GM21360 (cell line): Measurements from ENCODE around the gene CHRNB1.

Experiments used
- ATAC-seq: cut with Tn5 transposase; IDR thresholded peaks from one replicate; pipeline ENCODE4 v1.9.1; 2021; ENCODE audit warnings: mild to moderate bottlenecking, moderate library complexity; ENCODE audit not compliant: unreplicated experiment

CHRNB1 gene

DNA sequence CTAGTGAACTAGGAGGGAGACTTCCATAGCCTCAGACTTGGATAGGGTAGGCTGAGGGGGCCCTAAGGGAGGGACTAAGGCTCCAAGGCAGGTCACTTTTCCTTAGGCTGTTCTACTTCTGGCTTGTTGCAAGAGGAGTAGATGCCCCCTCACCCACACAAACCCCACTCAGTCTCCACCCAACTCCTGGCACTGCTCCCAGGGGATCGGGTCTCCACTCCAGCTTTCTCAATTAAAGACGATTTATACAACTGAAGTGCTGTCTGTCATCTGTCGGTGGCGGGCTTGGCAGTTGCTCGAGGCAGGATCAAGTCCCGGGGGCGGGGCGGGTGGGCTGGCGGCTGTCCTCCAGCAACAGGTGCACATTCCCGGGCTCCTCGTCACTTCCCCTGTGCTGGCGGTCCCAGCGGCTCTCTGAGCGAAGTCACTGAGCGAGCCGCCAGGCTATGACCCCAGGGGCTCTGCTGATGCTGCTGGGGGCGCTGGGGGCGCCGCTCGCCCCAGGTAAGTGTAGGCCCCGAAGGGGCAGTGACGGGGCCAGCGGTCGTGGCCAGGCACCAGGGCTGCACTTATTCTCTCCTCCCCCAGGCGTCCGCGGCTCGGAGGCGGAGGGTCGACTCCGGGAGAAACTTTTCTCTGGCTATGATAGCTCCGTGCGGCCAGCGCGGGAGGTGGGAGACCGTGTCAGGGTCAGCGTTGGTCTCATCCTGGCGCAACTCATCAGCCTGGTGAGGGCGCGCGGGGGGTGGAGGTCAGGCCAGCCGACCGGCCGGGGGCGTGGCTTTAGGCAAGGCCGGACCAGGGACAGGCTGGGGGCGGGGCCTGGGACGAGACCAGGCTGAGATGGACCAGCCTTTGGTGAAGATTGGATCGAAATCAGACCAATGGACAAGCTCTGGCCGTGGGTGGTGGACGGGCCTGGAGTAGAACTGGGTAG is at the start of gene CHRNB1:
CHRNB1 (plus strand) TSS at position 380 of the 937 bp plus-strand sequence; CDS start at position 447, 67 bp downstream.
- no peak for ATAC-seq

DNA sequence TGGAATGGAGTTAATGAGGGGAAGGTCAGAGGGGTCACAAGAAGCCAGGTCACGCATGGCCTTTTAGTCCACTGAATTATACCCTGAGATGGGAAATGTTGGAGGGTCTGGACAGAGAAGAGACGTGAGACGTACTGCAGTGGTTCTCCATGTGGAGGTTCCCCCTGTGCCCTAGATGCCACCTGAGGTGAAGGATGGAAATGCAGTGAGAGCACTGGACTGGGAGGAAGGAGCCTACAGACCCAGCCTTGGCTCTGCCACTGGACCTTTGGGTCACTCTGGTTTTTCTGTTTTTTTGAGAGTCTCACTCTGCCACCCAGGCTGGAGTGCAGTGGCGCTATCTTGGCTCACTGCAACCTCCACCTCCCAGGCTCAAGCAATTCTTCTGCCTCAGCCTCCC is 48.7 kb upstream of the CHRNB1 start:
- ATAC-seq = no peak

DNA sequence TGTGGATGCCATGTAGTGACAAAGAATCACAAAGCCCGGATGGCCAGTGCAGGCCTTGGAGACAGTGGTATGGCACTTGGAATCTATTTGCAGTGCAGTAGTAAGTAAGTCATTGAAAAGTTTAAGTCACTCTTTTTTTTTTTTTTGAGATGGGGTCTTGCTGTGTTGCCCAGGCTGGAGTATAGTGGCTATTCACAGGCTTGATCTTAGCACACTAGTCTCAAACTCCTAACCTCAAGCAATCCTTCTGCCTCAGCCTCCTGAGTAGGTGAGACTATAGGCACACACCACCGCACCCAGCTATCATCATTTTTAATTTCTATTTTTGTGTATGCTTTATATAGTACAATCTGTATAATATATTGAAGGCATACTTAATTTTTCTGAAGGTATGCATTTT is 46.2 kb upstream of the CHRNB1 start:
- ATAC-seq = no peak

DNA sequence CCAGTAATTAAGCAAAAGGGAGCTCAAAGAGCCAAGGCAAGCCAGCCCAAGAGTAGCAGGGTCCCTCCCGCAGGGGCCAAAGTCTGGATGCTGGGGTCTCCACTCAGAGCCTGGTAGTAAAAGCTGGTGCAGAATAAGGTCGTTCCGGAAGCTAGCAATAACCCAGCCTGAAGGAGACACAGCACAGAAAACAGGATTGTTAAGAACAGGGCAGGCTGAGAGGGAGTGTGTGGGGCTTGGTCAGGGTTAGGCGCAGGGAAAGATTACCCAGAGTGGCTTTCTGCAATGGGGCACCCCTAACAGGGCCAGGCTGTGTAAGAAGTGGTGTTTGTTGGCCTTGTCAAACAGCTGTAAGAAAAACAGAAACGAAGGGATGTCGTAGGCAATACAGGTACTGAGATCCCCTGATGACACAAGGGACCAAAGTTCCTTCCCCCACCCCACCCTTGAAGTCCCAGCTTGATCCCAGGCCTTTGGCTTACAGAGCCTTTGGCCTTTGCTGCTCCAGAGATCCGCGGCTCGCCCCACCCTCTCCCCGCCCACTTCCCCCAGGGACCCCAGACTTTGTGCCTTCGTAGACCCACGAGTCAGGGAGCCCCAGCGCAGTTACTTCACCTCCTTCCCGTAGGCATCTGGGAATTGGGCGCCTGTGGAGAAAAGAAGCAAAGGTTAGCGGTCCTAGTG is 41.7 kb upstream of the CHRNB1 start:
- ATAC-seq = no peak

DNA sequence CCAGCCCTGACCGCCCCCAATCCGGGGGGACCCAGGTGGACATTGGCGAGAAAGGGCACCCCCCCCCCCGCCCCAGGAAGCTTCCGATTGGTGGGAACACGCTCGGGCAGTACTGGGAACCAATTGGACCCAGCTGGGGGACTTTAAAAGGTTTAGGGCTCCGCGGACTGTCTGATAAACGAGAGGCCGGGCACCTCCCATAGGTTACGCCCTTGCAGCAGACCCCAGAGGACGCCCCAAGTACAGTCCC is 41.2 kb upstream of the CHRNB1 start:
- ATAC-seq = no peak

DNA sequence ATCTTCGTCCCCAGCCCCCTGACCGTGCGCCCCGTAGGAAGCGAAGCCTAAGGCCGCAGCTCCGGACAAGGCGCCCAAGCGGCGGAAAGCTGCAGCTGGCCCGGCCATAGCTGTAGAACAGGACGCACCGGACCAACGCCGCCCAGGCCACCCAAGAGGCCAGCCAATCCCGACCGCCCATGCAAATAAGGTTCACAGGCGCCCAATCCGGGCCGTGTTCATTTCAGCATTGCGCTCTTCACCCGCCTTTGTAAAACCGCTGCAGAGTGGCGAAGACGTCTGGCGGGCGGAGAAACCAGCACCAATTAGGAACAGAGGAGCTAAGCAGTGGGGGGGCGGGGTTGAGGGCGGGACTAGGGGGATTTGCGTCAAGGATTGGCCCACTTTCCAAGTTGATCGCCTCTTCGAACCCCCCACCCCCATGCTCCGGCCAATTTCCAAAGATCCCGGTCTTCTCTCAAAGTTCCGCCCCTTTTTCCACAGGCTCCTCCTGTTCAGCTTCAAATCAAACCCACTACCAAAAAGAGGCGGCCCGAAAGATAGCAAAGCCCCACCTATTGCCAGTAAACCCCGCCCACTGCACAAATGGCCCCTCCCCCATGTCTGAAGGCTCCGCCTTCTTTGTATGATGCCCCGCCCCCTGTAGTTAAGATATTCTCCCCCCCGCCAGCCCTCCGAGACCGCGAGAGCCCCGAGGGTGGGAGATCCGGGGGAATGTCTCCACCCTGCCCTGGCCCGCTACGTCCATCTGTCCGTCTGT is 40.7 kb upstream of the CHRNB1 start, which contains the start of gene TMEM256:
TMEM256 (minus strand) TSS at position 121 of the 760 bp plus-strand sequence; CDS start at position 108, 13 bp downstream.
- peak; percentile 82 for ATAC-seq

- ATAC-seq = peak; percentile 10
These were observed 40.0 kb upstream of the CHRNB1 start for GRCh38 chr17:7404737-7405349.

DNA sequence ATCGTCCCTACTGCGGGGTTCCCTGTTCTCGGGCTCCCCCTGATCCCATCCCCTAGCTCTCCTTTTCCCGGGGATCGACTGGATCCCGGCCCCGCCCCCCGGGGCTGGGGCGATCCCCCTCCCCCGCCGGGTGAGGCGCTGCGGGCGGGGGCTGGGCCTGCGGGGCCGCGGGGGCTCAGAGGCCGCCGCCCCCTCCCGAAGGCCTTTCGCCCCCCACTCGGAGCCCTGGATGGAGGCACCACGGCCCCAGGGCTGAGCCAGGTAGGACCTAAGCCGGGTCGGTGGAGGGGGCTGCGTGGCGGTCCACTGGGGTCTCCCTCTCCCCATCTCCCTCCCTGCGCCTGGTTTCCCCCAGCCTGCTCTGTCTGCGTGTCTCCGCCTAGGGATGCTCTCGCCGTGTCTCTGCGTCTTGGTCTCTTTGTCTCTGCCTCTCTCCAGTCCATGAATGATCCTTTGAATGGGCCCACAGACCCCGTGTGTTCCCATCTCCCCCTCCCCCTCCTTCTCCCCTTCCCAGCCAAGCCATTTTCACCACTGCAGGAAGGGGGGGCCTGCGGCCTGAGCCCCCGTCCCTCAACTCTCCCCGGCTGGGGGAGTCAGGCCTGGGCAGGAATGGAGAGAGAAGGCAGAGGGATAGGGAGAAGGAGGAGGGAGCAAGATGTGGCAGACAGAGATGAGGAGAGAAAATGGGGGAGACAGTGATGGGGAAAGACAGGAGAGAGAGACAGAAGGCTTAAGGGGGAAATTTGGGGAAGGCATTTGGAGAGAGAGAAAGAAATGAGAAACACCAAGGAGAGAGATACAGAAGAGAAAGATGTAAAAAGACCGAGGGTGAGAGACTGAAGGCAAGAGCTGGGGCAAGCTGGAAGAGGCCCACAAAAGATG is 39.3 kb upstream of the CHRNB1 start:
- no peak for ATAC-seq

- no peak for ATAC-seq
These were observed 38.5 kb upstream of the CHRNB1 start for GRCh38 chr17:7406235-7406825.

DNA sequence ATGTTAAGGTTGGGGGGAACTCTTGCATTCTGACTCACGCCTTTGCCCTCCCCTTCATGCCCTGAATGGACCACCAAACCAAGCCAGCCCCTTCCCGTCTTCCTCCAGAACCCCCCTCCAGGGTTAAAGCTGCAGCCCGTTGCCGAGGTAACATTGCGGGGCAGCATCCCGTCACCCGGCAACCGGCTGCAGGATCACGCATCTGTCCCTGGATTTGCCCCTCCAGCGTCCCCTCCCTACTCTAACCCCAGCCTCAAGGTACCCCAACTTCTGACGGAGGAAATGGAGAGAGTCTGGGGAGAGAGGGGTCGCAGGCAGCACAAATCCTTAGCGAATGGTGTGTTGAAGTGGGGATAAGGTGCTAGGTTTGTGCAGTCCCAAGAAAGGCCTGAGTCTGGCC is 37.8 kb upstream of the CHRNB1 start:
- ATAC-seq = no peak

- ATAC-seq = no peak
These were observed 37.2 kb upstream of the CHRNB1 start, which contains the start of gene NLGN2 for GRCh38 chr17:7407485-7408251. TSS of gene NLGN2 (plus strand) at chr17:7407845. CDS start at chr17:7408256, 411 bp downstream.

- ATAC-seq = no peak
These were observed 36.6 kb upstream of the CHRNB1 start for GRCh38 chr17:7408252-7408727.

DNA sequence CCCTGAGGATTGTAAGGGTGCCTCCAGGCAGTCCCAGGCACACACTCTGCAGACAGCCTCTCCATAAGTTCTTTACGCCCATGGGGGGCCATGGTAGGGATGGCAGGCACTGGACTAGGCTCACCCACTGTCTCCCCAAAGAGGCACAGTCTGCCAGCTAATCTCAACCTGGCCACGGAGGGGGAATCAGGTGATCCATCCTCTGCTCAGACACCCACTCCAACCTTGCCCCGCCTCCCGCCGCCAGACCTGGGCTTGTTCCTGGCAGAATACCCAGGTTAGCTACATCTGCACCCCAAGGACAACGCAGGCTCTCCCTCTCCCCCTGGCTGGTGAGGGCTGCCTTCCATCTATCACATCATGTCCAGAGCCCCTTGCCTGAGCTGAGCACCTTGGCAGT is 36.0 kb upstream of the CHRNB1 start:
- ATAC-seq = no peak

DNA sequence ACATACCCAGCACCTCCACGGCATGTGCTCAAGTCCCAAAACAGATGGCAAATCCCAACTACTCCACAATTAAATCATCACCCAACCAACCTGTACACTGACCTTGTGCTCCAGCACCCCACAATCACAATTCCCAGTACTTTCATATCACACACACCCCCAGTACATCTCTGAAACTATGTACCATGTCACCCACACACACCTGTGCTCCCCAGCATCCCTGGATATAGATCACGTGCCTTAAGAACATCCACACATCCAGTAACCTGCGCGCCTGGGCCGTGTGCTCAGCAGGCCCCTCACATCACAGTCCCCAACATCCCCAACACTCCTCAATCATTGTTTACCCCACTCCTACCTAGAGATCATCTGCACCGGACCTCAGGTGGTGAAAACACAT is 35.1 kb upstream of the CHRNB1 start:
- no peak for ATAC-seq

DNA sequence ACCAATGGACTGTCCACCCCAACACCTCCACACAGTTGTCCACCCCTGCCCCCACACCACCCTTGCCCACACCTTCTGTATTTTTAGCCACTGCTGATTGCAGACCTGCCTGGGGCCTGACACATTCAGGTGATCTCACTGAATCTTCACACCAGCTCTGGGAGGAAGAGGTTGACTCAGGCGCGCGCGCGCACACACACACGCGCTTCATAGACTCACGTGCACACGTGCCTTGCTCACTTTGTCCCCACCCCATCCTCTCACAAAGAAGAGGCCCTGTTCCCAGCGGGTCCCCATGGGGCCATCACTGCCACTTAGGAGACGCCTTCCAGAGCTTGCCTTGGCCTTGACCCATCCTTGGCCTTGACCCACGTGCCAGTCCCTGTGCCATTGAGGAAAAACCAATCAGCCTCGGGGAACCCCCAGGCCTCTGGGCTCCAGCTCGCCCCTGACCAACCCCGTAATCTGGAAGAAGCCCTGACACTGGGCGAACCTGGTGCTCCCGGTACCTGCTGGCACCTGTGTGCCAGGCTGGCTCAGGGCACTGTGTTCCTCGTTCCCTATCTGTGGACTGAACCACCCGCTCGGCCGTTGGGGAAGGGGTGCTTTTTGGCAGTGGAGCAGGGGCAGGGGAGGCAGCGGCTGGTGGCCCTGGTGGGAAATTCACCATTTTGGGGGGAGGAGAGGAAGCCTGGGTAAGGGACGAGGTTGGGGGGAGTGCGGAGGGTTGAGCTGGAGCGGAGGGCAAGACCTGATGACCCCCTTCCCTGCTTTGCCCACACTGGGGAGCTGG is 34.0 kb upstream of the CHRNB1 start:
- ATAC-seq = no peak

GRCh38 chr17:7411427-7411750 is 33.5 kb upstream of the CHRNB1 start:
- no peak for ATAC-seq

- no peak for ATAC-seq
These were observed 31.4 kb upstream of the CHRNB1 start for GRCh38 chr17:7413346-7413985.

GRCh38 chr17:7414837-7415236 is 30.0 kb upstream of the CHRNB1 start:
- no peak for ATAC-seq
